PC-9 (cell line): ENCODE data around the gene SLC39A3. TPM values are rescaled to one million over a fixed set of nuclear protein-coding genes. Genes with fewer than 3 reads are reported as not detected.

Experiments used
- BruUV-seq: library from RNA; stranded (reverse); fragments of 400-500 nt; replicated peaks from 2 replicates; lab custom pipeline; 2021; lab: Mats Ljungman, UMichigan
- CTCF ChIA-PET: fragments of 300-600 bp; sonication (Branson Sonifier 250); formaldehyde crosslinking; loops from one replicate; lab custom pipeline; 2022; ENCODE audit warnings: antibody characterized with exemption; lab: Charles Lee
- POLR2A ChIA-PET: fragments of 300-600 bp; sonication (Branson Sonifier 250); formaldehyde crosslinking; loops from one replicate; lab custom pipeline; 2022; ENCODE audit warnings: antibody characterized with exemption; ENCODE audit not compliant: unreplicated experiment; lab: Charles Lee
- DNase-seq, 2 experiments: peaks; one replicate each; pipeline versions ENCODE4 v3.0.0 to v3.0.0-alpha.2; 2015 to 2022; ENCODE audit warnings: mixed read lengths in 1 of 2
- H2AFZ ChIP-seq: fragments of 200-600 bp; sonication (generic); 2 replicates; pipeline ENCODE4 v1.8.1; 2017; ENCODE audit warnings: antibody characterized with exemption
- H3F3A ChIP-seq: fragments of 200-600 bp; sonication (generic); 2 replicates; pipeline ENCODE4 v1.8.1; 2017; ENCODE audit warnings: antibody characterized with exemption, mild to moderate bottlenecking, low read depth; ENCODE audit not compliant: insufficient read depth
- H3K27ac ChIP-seq: fragments of 200-600 bp; sonication (generic); 2 replicates; pipeline ENCODE4 v1.6.1; 2016; ENCODE audit warnings: mixed run types
- H3K27me3 ChIP-seq: fragments of 200-600 bp; sonication (generic); 2 replicates; pipeline ENCODE4 v1.6.1; 2016; ENCODE audit warnings: low read depth, mixed run types; ENCODE audit not compliant: insufficient read depth
- H3K36me3 ChIP-seq: fragments of 200-600 bp; sonication (generic); 2 replicates; pipeline ENCODE4 v1.6.1; 2016; ENCODE audit warnings: low read depth, mixed run types
- H3K4me1 ChIP-seq: fragments of 200-600 bp; sonication (generic); replicated peaks from 2 replicates; pipeline ENCODE4 v1.6.1; 2016; ENCODE audit warnings: mixed run types; ENCODE audit not compliant: insufficient read depth
- H3K4me2 ChIP-seq: fragments of 200-600 bp; sonication (generic); 2 replicates; pipeline ENCODE4 v1.6.1; 2017; ENCODE audit warnings: mixed run types
- H3K4me3 ChIP-seq: fragments of 200-600 bp; sonication (generic); 2 replicates; pipeline ENCODE4 v1.6.1; 2016; ENCODE audit warnings: mixed run types
- H3K79me2 ChIP-seq: fragments of 200-600 bp; sonication (generic); 2 replicates; pipeline ENCODE4 v1.6.1; 2017; ENCODE audit warnings: low read depth, mixed run types
- H3K9me2 ChIP-seq: fragments of 200-600 bp; sonication (generic); 2 replicates; pipeline ENCODE4 v1.8.1; 2017; ENCODE audit warnings: mild to moderate bottlenecking; ENCODE audit not compliant: insufficient read depth
- H3K9me3 ChIP-seq: fragments of 200-600 bp; sonication (generic); 2 replicates; pipeline ENCODE4 v1.8.1; 2016; ENCODE audit warnings: low read depth; ENCODE audit not compliant: insufficient read depth
- H4K20me1 ChIP-seq: fragments of 200-600 bp; sonication (generic); 2 replicates; pipeline ENCODE4 v1.8.1; 2017; ENCODE audit not compliant: insufficient read depth
- CTCF ChIP-seq: fragments of 200-600 bp; sonication (generic); conservative IDR thresholded peaks from 2 replicates; pipeline ENCODE4 v1.6.1; 2017; ENCODE audit warnings: mixed run types, antibody characterized with exemption, mild to moderate bottlenecking, moderate library complexity
- EZH2 ChIP-seq: fragments of 200-600 bp; sonication (generic); IDR thresholded peaks from 2 replicates; pipeline ENCODE4 v1.8.0; 2017; ENCODE audit warnings: antibody characterized with exemption, low read depth
- intact Hi-C: fragments of 100-400 bp; cut with micrococcal nuclease; formaldehyde crosslinking; loops from one replicate; pipeline ENCODE4 v1.10.0; 2022; ENCODE audit not compliant: unreplicated experiment
- total RNA-seq: library from RNA; stranded (reverse); gene quantifications from 2 replicates; pipeline ENCODE4 v1.2.3, GENCODE V29; 2021

SLC39A3 gene
- total RNA-seq, 1 experiment from 2014 or later: 21.6 TPM

- Histone ChIP-seq H3F3A (no peaks in the 10 kb centered on the region), H3K4me1 (no peaks in the 10 kb centered on the region), H3K79me2 (no peaks in the 10 kb centered on the region), H3K27me3 (no peaks in the 10 kb centered on the region), H3K27ac (no peak overlapping the region), H3K4me3 (no peak overlapping the region), H3K9me3 (no peaks in the 10 kb centered on the region), H3K36me3 (no peaks in the 10 kb centered on the region), H3K4me2 (no peak overlapping the region), H2AFZ (no peak overlapping the region), H3K9me2 (no peaks in the 10 kb centered on the region), H4K20me1 (no peaks in the 10 kb centered on the region)
- TF ChIP-seq EZH2 (no peak), CTCF (no peak)
- intact Hi-C loops: no loop called here
- no TSS peak for BruUV-seq
- ChIA-PET CTCF (no interaction called here), POLR2A (no interaction called here)
- DNase-seq: no peak
These were observed 21.5 kb upstream of the SLC39A3 start for GRCh38 chr19:2761309-2761677.

DNA sequence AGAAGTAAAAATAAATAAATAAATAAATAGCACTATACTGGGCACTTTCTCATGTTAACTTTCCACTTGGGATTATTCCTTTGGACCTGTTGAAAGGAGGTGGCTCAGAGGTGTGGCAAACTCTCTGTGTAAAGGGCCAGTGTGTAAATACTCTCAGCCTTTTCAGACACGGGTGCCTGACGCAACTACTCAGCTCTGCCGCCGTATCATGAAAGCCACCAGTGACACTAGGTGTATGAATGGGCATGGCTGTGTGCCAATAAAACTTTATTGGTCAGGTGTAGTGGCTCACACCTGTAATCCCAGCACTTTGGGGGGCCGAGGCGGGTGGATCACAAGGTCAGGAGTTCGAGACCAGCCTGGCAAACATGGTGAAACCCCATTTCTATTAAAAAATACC is 20.1 kb upstream of the SLC39A3 start:
- H3K4me1 ChIP-seq: no peaks in the 10 kb centered on the region
- no peaks in the 10 kb centered on the region for H3K79me2 ChIP-seq
- no peaks in the 10 kb centered on the region for H3K9me2 ChIP-seq
- H3K4me3 ChIP-seq: no peak overlapping the region
- H3K4me2 ChIP-seq: no peak overlapping the region
- TF ChIP-seq CTCF (no peak), EZH2 (no peak)
- H3F3A ChIP-seq: no peaks in the 10 kb centered on the region
- no peak overlapping the region for H2AFZ ChIP-seq
- POLR2A ChIA-PET: interaction anchor here (0.6 kb wide), 1 partner anchor 30 kb away, joined by 4 read pairs; no protein-coding TSS in a partner anchor
- no TSS peak for BruUV-seq
- H3K27me3 ChIP-seq: no peaks in the 10 kb centered on the region
- intact Hi-C loops: no loop called here
- no peaks in the 10 kb centered on the region for H3K9me3 ChIP-seq
- H3K36me3 ChIP-seq: no peaks in the 10 kb centered on the region
- CTCF ChIA-PET: no interaction called here
- DNase-seq: no peak
- no peaks in the 10 kb centered on the region for H4K20me1 ChIP-seq
- H3K27ac ChIP-seq: no peak overlapping the region

GRCh38 chr19:2759362-2759761 is 19.5 kb upstream of the SLC39A3 start:
- no TSS peak for BruUV-seq
- POLR2A ChIA-PET: interaction anchor here (0.6 kb wide), 2 partner anchors 23 to 30 kb away, joined by 4 read pairs; no protein-coding TSS in a partner anchor
- no peak overlapping the region for H3K27ac ChIP-seq

More at GRCh38 chr19:2759362-2759761, 19.5 kb upstream of the SLC39A3 start:
- Histone ChIP-seq H2AFZ (no peak overlapping the region), H3F3A (no peaks in the 10 kb centered on the region), H3K27me3 (no peaks in the 10 kb centered on the region), H3K9me2 (no peaks in the 10 kb centered on the region), H3K36me3 (no peaks in the 10 kb centered on the region), H3K79me2 (no peaks in the 10 kb centered on the region), H3K4me2 (no peak overlapping the region), H3K4me3 (no peak overlapping the region), H3K4me1 (no peaks in the 10 kb centered on the region), H4K20me1 (no peaks in the 10 kb centered on the region), H3K9me3 (no peaks in the 10 kb centered on the region)
- intact Hi-C loops: no loop called here
- DNase-seq: no peak
- CTCF ChIA-PET: no interaction called here
- no peak for TF ChIP-seq EZH2
- no peak for TF ChIP-seq CTCF
